SU-DHL-6 (cell line): Measurements from ENCODE around the gene LRRC53.

Experiments used
- H2AFZ ChIP-seq: fragments of 200-600 bp; sonication (generic); 2 replicates; pipeline ENCODE4 v1.6.1; 2014; ENCODE audit warnings: low read depth, mild to moderate bottlenecking, moderate library complexity, mixed read lengths, antibody characterized with exemption, low read length; ENCODE audit not compliant: severe bottlenecking
- H3F3A ChIP-seq: fragments of 200-600 bp; shearing (Covaris generic); 2 replicates; pipeline ENCODE4 v1.6.0; 2016; ENCODE audit warnings: antibody characterized with exemption, mild to moderate bottlenecking; ENCODE audit not compliant: insufficient read depth
- H3K27ac ChIP-seq: fragments of 200-600 bp; sonication (generic); 2 replicates; pipeline ENCODE4 v1.5.1; 2016; ENCODE audit warnings: low read depth, mild to moderate bottlenecking, low read length, moderate library complexity, mixed read lengths
- H3K27me3 ChIP-seq: fragments of 200-600 bp; sonication (generic), shearing (Covaris generic); 2 replicates; pipeline ENCODE4 v1.6.0; 2014; ENCODE audit warnings: mild to moderate bottlenecking, low read length
- H3K36me3 ChIP-seq: fragments of 200-600 bp; sonication (generic); 2 replicates; pipeline ENCODE4 v1.6.1; 2014; ENCODE audit warnings: mild to moderate bottlenecking, low read length, mixed read lengths
- H3K4me2 ChIP-seq: fragments of 300-600, 200-600 bp; shearing (Covaris generic), sonication (generic); 2 replicates; pipeline ENCODE4 v1.6.0; 2014; ENCODE audit warnings: low read length, low read depth, mild to moderate bottlenecking; ENCODE audit not compliant: poor library complexity, severe bottlenecking
- H3K4me3 ChIP-seq: fragments of 200-600 bp; sonication (generic); 2 replicates; pipeline ENCODE4 v1.5.1; 2014; ENCODE audit warnings: antibody characterized with exemption, low read length, mild to moderate bottlenecking, mixed read lengths; ENCODE audit not compliant: insufficient read depth, poor library complexity, severe bottlenecking
- H3K79me2 ChIP-seq: fragments of 200-600 bp; sonication (generic); 2 replicates; pipeline ENCODE4 v1.6.1; 2014; ENCODE audit warnings: mild to moderate bottlenecking, low read length, moderate library complexity; ENCODE audit not compliant: insufficient read depth
- H3K9ac ChIP-seq: fragments of 200-600 bp; sonication (generic); 2 replicates; pipeline ENCODE4 v1.7.0; 2014; ENCODE audit warnings: mild to moderate bottlenecking, low read length
- H3K9me2 ChIP-seq: fragments of 200-600 bp; sonication (generic); replicated peaks from 2 replicates; pipeline ENCODE4 v1.6.1; 2014; ENCODE audit warnings: low read length; ENCODE audit not compliant: insufficient read depth
- H3K9me3 ChIP-seq: fragments of 200-600 bp; sonication (generic); 2 replicates; pipeline ENCODE4 v1.6.1; 2014; ENCODE audit warnings: low read length, mixed read lengths; ENCODE audit not compliant: insufficient read depth
- H4K20me1 ChIP-seq: fragments of 200-600 bp; sonication (generic); 2 replicates; pipeline ENCODE4 v1.6.1; 2014; ENCODE audit warnings: low read depth, mild to moderate bottlenecking, antibody characterized with exemption, low read length, moderate library complexity, mixed read lengths
- CTCF ChIP-seq: fragments of 200-600 bp; sonication (generic); IDR thresholded peaks from one replicate; pipeline ENCODE4 v1.5.1; 2017; ENCODE audit warnings: antibody characterized with exemption, mild to moderate bottlenecking, low read length, moderate library complexity; ENCODE audit not compliant: insufficient read depth, poor library complexity, severe bottlenecking
- EZH2phosphoT487 ChIP-seq: fragments of 200-600 bp; sonication (generic), shearing (Covaris generic); conservative IDR thresholded peaks from 2 replicates; pipeline ENCODE4 v1.6.1; 2018; ENCODE audit warnings: mild to moderate bottlenecking, antibody characterized with exemption, low read length, moderate library complexity, mixed read lengths

Gene LRRC53

GRCh38 chr1:74467786-74468377, 44.5 kb downstream of the LRRC53 start:
- H3K27ac ChIP-seq: no peak overlapping the region
- TF ChIP-seq EZH2phosphoT487: no peak
- no peak for TF ChIP-seq CTCF
- H4K20me1 ChIP-seq: no peaks in the 10 kb centered on the region

GRCh38 chr1:74465193-74465681, 47.2 kb downstream of the LRRC53 start:
- Histone ChIP-seq H3K9me2 (no peaks in the 10 kb centered on the region), H3K27ac (no peak overlapping the region), H3K79me2 (no peaks in the 10 kb centered on the region), H3K36me3 (no peaks in the 10 kb centered on the region), H3K27me3 (no peaks in the 10 kb centered on the region), H3K9me3 (no peaks in the 10 kb centered on the region), H3F3A (no peaks in the 10 kb centered on the region), H2AFZ (no peak overlapping the region), H3K9ac (no peak overlapping the region), H3K4me2 (no peak overlapping the region), H3K4me3 (no peak overlapping the region), H4K20me1 (no peaks in the 10 kb centered on the region)
- no peak for TF ChIP-seq CTCF
- no peak for TF ChIP-seq EZH2phosphoT487

More at GRCh38 chr1:74467786-74468377, 44.5 kb downstream of the LRRC53 start:
- Histone ChIP-seq H3K9me2 (no peaks in the 10 kb centered on the region), H3F3A (no peaks in the 10 kb centered on the region), H3K9ac (no peak overlapping the region), H3K27me3 (no peaks in the 10 kb centered on the region), H2AFZ (no peak overlapping the region), H3K4me3 (no peak overlapping the region), H3K36me3 (no peaks in the 10 kb centered on the region), H3K9me3 (no peaks in the 10 kb centered on the region), H3K4me2 (no peak overlapping the region), H3K79me2 (no peaks in the 10 kb centered on the region)

DNA sequence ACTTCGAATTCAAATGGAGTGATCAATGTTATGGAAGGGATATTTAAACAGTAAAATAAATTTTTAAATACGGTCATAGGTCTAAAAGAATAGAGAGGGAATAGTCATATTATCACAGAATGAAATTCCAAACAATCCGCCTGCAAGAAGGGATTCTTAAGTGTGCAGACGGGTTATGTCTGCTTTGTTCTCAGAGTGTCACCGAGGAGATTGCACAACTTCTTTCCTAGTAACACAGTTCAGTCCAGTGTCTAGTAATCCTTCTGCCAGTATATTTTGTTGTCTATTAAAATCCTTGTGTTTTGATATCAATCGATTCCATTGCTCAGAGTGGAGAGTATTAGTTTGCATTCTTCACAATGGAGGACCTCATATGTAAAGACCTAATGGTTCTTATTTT, 48.4 kb downstream of the LRRC53 start:
- H3F3A ChIP-seq: no peaks in the 10 kb centered on the region
- no peaks in the 10 kb centered on the region for H4K20me1 ChIP-seq
- H3K27ac ChIP-seq: no peak overlapping the region
- H3K9me3 ChIP-seq: no peaks in the 10 kb centered on the region
- H3K9me2 ChIP-seq: no peaks in the 10 kb centered on the region
- TF ChIP-seq EZH2phosphoT487 (no peak), CTCF (no peak)
- no peak overlapping the region for H2AFZ ChIP-seq
- H3K4me3 ChIP-seq: no peak overlapping the region
- H3K36me3 ChIP-seq: no peaks in the 10 kb centered on the region
- H3K27me3 ChIP-seq: no peaks in the 10 kb centered on the region
- no peak overlapping the region for H3K4me2 ChIP-seq
- H3K79me2 ChIP-seq: no peaks in the 10 kb centered on the region
- no peak overlapping the region for H3K9ac ChIP-seq
